Sigmoid colon (tissue), 7 donors: Measurements from ENCODE around the gene MAPK6. TPM values are rescaled to one million over a fixed set of nuclear protein-coding genes. Genes with fewer than 3 reads are reported as not detected.
A peak's percentile ranks its signal among the peaks of the same experiment; 100 is the strongest.

Experiments used
- DNase-seq: peaks from one replicate; pipeline ENCODE4 v3.0.0-alpha.2; 2019
- H3K27ac ChIP-seq, 4 donors: fragments of 200-600 bp; sonication (generic); one replicate each; pipeline ENCODE4 v1.5.1; 2016 to 2019; ENCODE audit warnings: mild to moderate bottlenecking in 1 of 4
- H3K27me3 ChIP-seq, 3 donors: fragments of 200-600 bp; sonication (generic); one replicate each; pipeline ENCODE4 v1.5.1; 2019; ENCODE audit warnings: mild to moderate bottlenecking in 1 of 3
- H3K36me3 ChIP-seq, 4 donors: fragments of 200-600 bp; sonication (generic); one replicate each; pipeline ENCODE4 v1.5.1; 2016 to 2019
- H3K4me1 ChIP-seq, 4 donors: fragments of 200-600 bp; sonication (generic); one replicate each; pipeline ENCODE4 v1.5.1; 2017 to 2019
- H3K4me3 ChIP-seq, 4 donors: fragments of 200-600 bp; sonication (generic); one replicate each; pipeline ENCODE4 v1.5.1; 2017 to 2019; ENCODE audit warnings: mild to moderate bottlenecking in 2 of 4, moderate library complexity in 1 of 4
- H3K9me3 ChIP-seq, 4 donors: fragments of 200-600 bp in 3 of 4; sonication (generic) in 3 of 4; one replicate each; pipeline versions ENCODE4 v1.5.1 to v1.6.1; 2013 to 2019
- EP300 ChIP-seq, 4 donors: sonication (generic); formaldehyde crosslinking; IDR thresholded peaks; one replicate each; pipeline ENCODE4 v1.6.1; 2017; ENCODE audit warnings: antibody characterized with exemption in 4 of 4
- POLR2A ChIP-seq, 2 donors: fragments of 450-650 bp; IDR thresholded peaks; one replicate each; pipeline ENCODE4 v1.6.1; 2016; ENCODE audit warnings: antibody characterized with exemption in 2 of 2, mild to moderate bottlenecking in 2 of 2, moderate library complexity in 2 of 2
- POLR2AphosphoS5 ChIP-seq, 4 donors: sonication (generic); formaldehyde crosslinking; IDR thresholded peaks; one replicate each; pipeline ENCODE4 v1.6.1; 2017; ENCODE audit warnings: antibody characterized with exemption in 4 of 4
- WGBS, 2 donors: extraction: QIAGEN DNeasy Blood & Tissue Kit; methylation state at CpG; one replicate each; pipeline ENCODE4 v1.1.7; 2013; 5-methylcytosine and 5-hydroxymethylcytosine counted together
- intact Hi-C: fragments of 100-400 bp; cut with DNase I; formaldehyde crosslinking; loops from one replicate; pipeline ENCODE4 v1.15.1; 2023
- polyA plus RNA-seq, 3 donors: library from polyadenylated mRNA; stranded (reverse); fragments of 200-250 nt; gene quantifications; one replicate each; pipeline ENCODE4 v1.2.3, GENCODE V29; 2013
- total RNA-seq, 4 donors: library from RNA; depleted of rRNA; stranded (reverse); fragments of >200 nt; gene quantifications; one replicate each; pipeline ENCODE4 v1.1.0, GENCODE V29; 2016
- TF ChIP-seq, protein P1 (sequence below), 4 experiments: fragments of 450-650 bp in 3 of 4; fragments of 200-600 bp in 1 of 4; IDR thresholded peaks; one replicate each; pipeline ENCODE4 v1.5.1; 2016 to 2019; ENCODE audit warnings: antibody characterized with exemption in 4 of 4, mild to moderate bottlenecking in 3 of 4, moderate library complexity in 2 of 4
- donor health status: healthy with polysubstance abuse.
- donor health status: Bipolar disorder and iron deficiency.
- donor health status: healthy.

The MAPK6 gene
- total and polyA plus RNA-seq, 7 donors = 17.3 to 82.1 (median 24.1) TPM

GRCh38 chr15:52090193-52090592, 71.2 kb downstream of the MAPK6 start:
- Histone ChIP-seq H3K4me1 (peaks cover 0 to 25% (median 24%) of the 10 kb centered on the region in 4 donors), H3K27me3 (no peaks in the 10 kb centered on the region), H3K27ac (no peak overlapping the region), H3K4me3 (no peak overlapping the region), H3K9me3 (peaks cover 0 to 8% (median 2%) of the 10 kb centered on the region in 4 donors), H3K36me3 (no peaks in the 10 kb centered on the region)
- intact Hi-C loops = no loop called here
- no peak for DNase-seq
- no peak for TF ChIP-seq POLR2AphosphoS5 (IDR thresholded peaks at IDR 0.05)
- TF ChIP-seq, protein P1, sequence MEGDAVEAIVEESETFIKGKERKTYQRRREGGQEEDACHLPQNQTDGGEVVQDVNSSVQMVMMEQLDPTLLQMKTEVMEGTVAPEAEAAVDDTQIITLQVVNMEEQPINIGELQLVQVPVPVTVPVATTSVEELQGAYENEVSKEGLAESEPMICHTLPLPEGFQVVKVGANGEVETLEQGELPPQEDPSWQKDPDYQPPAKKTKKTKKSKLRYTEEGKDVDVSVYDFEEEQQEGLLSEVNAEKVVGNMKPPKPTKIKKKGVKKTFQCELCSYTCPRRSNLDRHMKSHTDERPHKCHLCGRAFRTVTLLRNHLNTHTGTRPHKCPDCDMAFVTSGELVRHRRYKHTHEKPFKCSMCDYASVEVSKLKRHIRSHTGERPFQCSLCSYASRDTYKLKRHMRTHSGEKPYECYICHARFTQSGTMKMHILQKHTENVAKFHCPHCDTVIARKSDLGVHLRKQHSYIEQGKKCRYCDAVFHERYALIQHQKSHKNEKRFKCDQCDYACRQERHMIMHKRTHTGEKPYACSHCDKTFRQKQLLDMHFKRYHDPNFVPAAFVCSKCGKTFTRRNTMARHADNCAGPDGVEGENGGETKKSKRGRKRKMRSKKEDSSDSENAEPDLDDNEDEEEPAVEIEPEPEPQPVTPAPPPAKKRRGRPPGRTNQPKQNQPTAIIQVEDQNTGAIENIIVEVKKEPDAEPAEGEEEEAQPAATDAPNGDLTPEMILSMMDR (IDR thresholded peaks at IDR 0.05) = no peak
- TF ChIP-seq POLR2A (IDR thresholded peaks at IDR 0.05) = no peak
- TF ChIP-seq EP300 (IDR thresholded peaks at IDR 0.05) = no peak

DNA sequence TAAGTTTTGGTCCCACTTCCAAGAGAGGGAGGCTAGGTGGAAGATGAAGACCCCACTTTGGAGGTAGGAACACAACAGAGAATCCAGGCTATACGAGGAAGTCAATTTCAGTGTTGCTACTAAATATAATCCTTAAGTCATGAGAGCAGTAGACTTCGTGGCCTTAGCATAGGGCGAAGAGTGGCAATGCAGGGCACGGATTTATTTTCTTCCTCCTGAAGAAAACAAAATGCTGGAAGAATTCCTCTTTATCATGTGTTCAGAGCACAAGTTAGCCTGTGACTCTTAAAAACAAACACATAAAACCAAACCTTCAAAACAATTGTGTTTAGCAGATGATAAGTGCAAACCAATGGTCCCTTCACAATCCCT, 74.1 kb downstream of the MAPK6 start:
- intact Hi-C loops = no loop called here
- DNase-seq = no peak
- no peaks in the 10 kb centered on the region for H3K9me3 ChIP-seq
- peaks cover 0 to 32% (median 26%) of the 10 kb centered on the region in 4 donors for H3K4me1 ChIP-seq
- H3K4me3 ChIP-seq = no peak overlapping the region
- peak overlapping the region in 1 of 4 donors; percentile 73 for H3K27ac ChIP-seq
- H3K36me3 ChIP-seq = no peaks in the 10 kb centered on the region
- TF ChIP-seq, protein P1 (IDR thresholded peaks at IDR 0.05) = no peak
- TF ChIP-seq POLR2A (IDR thresholded peaks at IDR 0.05) (no peak), EP300 (IDR thresholded peaks at IDR 0.05) (no peak)
- no peaks in the 10 kb centered on the region for H3K27me3 ChIP-seq
- 69 to 74% methylated on average over 4 of the region's 4 CpGs for WGBS, 2 donors

- TF ChIP-seq POLR2AphosphoS5 (IDR thresholded peaks at IDR 0.05) = peak in 3 of 4 donors; percentile 54 to 63 (median 62)
- TF ChIP-seq, protein P1 (IDR thresholded peaks at IDR 0.05) = no peak
- peak in 1 of 4 donors; percentile 16 for TF ChIP-seq EP300 (IDR thresholded peaks at IDR 0.05)
- TF ChIP-seq POLR2A (IDR thresholded peaks at IDR 0.05) = no peak
- peak; percentile 78 for DNase-seq
- H3K27ac ChIP-seq = peak overlapping the region in 3 of 4 donors; percentile 9 to 73 (median 58)
- H3K27me3 ChIP-seq = no peaks in the 10 kb centered on the region
- intact Hi-C loops = no loop called here
- no peaks in the 10 kb centered on the region for H3K9me3 ChIP-seq
- no peak overlapping the region for H3K4me3 ChIP-seq
- 59 to 61% methylated on average over 12 of the region's 12 CpGs for WGBS, 2 donors
- peaks cover 0 to 32% (median 26%) of the 10 kb centered on the region in 4 donors for H3K4me1 ChIP-seq
- H3K36me3 ChIP-seq = no peaks in the 10 kb centered on the region
Observed at GRCh38 chr15:52093539-52094510, 74.8 kb downstream of the MAPK6 start.

DNA sequence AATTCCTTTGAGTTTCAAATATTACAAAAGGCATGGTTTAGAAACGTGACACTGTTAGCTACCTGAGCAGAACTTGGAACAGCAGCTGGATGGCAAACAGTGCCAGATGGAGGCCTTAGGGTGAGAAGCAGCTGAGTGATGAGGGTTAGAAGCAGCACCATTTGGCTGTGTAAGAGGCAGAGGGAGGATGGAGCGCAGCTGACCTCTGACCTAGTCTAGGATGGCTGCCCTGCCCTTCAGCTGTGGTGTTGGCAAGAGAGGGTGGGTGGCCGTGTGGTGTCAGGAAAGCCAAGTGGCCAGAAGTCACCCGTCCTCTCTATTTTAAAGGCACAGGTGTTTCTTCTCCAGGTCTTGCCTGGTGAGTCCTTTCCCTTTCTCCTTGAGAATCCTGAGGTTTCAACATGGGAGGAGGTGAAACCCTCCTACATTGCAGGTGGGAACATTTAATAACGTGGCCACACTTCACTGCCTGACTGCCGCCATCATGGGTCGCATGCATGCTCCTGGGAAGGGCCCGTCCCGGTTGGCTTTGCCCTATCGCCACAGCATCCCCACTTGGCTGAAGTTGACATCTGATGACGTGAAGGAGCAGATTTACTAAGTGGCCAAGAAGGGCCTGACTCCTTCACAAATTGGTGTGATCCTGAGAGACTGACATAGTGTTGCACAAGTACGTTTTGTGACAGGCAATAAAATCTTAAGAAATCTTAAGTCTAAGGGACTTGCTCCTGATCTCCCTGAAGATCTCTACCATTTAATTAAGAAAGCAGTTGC, 76.0 kb downstream of the MAPK6 start:
- H3K4me1 ChIP-seq = peaks cover 0 to 32% (median 26%) of the 10 kb centered on the region in 4 donors
- WGBS, 2 donors = 77 to 90% methylated on average over 12 of the region's 12 CpGs
- intact Hi-C loops = no loop called here

More for the DNA sequence above, 76.0 kb downstream of the MAPK6 start:
- no peaks in the 10 kb centered on the region for H3K9me3 ChIP-seq
- no peak overlapping the region for H3K4me3 ChIP-seq
- TF ChIP-seq, protein P1 (IDR thresholded peaks at IDR 0.05) = no peak
- no peak for TF ChIP-seq EP300 (IDR thresholded peaks at IDR 0.05)
- no peak for TF ChIP-seq POLR2A (IDR thresholded peaks at IDR 0.05)
- no peak for TF ChIP-seq POLR2AphosphoS5 (IDR thresholded peaks at IDR 0.05)
- H3K27me3 ChIP-seq = no peaks in the 10 kb centered on the region
- H3K36me3 ChIP-seq = no peaks in the 10 kb centered on the region
- DNase-seq = no peak
- peak overlapping the region in 3 of 4 donors; percentile 25 to 73 (median 61) for H3K27ac ChIP-seq
